Measurements from ENCODE around the gene ZNF628. TPM values are rescaled to one million over a fixed set of nuclear protein-coding genes. Genes with fewer than 3 reads are reported as not detected.

ZNF628 gene
- total and polyA plus RNA-seq, 2 of the 8 experiments (the other 6 are each of a cell fraction or from before 2014, with no cell fraction given), result 1.7 to 10.8 TPM

DNA sequence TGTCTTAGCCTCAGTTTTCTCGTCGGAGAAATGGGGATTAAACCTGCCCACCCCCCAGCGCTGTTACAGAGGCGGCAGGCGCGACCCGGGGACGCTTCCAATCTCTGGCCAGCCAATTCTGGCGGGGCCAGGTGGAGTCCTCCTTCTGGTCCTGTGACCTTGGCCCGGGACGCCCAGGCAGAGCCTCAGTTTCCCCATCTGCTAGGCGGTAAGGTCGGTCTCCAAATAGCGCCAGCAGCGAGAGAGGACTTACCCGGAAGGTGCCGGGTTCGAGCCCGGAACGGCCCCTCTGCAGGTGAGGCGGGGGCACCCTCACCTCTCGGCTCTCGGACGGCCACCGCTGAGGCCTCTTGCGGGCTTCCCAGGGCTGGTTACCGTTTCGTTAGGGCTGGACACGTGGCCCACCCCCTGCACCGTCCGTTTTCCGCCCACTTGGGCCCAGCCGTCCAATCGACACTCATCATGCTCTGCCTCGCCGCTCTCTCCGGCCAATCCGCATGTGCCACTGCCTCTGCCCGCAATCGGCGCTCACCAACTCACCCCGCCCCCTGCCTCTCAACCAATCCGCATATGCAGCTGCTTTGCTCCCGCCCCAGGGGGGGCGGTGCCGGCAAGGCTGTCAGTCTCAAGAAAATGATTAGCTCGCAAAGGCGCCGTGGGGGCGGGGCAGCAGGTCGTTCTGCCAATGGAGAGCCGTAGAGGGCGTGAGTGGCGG is 15.0 kb upstream of the ZNF628 start, which contains the start of gene ISOC2 (continued):
- TF ChIP-seq, protein P1, sequence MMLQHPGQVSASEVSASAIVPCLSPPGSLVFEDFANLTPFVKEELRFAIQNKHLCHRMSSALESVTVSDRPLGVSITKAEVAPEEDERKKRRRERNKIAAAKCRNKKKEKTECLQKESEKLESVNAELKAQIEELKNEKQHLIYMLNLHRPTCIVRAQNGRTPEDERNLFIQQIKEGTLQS (IDR thresholded peaks at IDR 0.05; ENCODE audit: insufficient read depth, low read depth, low read length), result peak; percentile 55; the same call in 1 of the 2 replicates
- TF ChIP-seq TBP (IDR thresholded peaks at IDR 0.05; ENCODE audit: low read depth, low read length) (peak; percentile 46; the same call in 1 of the 2 replicates), SP1 (IDR thresholded peaks at IDR 0.05; ENCODE audit: low read depth, low read length) (peak; percentile 96), CREB1 (IDR thresholded peaks at IDR 0.05) (peak; percentile 72), SIRT6 (IDR thresholded peaks at IDR 0.05; ENCODE audit: low read length) (no peak), SAP30 (IDR thresholded peaks at IDR 0.05; ENCODE audit: insufficient read depth, insufficient replicate concordance, low read length) (no peak), BCL11A (IDR thresholded peaks at IDR 0.05; ENCODE audit: low read depth in 2 of 2, low read length in 2 of 2) (no peak), RXRA (IDR thresholded peaks at IDR 0.05; ENCODE audit: insufficient read depth, low read depth, low read length) (no peak), SUZ12 (IDR thresholded peaks at IDR 0.05; ENCODE audit: low read length) (no peak), PHF8 (conservative IDR thresholded peaks at IDR 0.05; ENCODE audit: low read depth, low read length) (peak; percentile 70)
